MM.1S (cell line): ENCODE measurements around the gene AUTS2.

Source experiments
- DNase-seq: peaks from one replicate; pipeline ENCODE4 v3.0.0-alpha.2; 2015
- H2AFZ ChIP-seq: fragments of 300-600 bp; sonication (generic); 2 replicates; pipeline ENCODE4 v1.6.0; 2016; ENCODE audit warnings: antibody characterized with exemption, low read length
- H3F3A ChIP-seq: fragments of 300-600 bp; sonication (generic); 2 replicates; pipeline ENCODE4 v1.6.1; 2016; ENCODE audit warnings: mild to moderate bottlenecking, antibody characterized with exemption, low read length, moderate library complexity, mixed read lengths; ENCODE audit not compliant: insufficient read depth
- H3K27ac ChIP-seq: fragments of 300-600 bp; sonication (generic); 2 replicates; pipeline ENCODE4 v1.5.1; 2016; ENCODE audit warnings: mild to moderate bottlenecking, low read length
- H3K27me3 ChIP-seq: fragments of 300-600 bp; sonication (generic); replicated peaks from 2 replicates; pipeline ENCODE4 v1.6.0; 2016; ENCODE audit warnings: low read length; ENCODE audit not compliant: insufficient read depth
- H3K36me3 ChIP-seq: fragments of 300-600 bp; sonication (generic); replicated peaks from 2 replicates; pipeline ENCODE4 v1.6.1; 2016; ENCODE audit warnings: mild to moderate bottlenecking, low read length, mixed read lengths; ENCODE audit not compliant: insufficient read depth
- H3K4me1 ChIP-seq: fragments of 300-600 bp; sonication (generic); 2 replicates; pipeline ENCODE4 v1.6.1; 2016; ENCODE audit warnings: low read length, mixed read lengths
- H3K4me2 ChIP-seq: fragments of 300-600 bp; sonication (generic); 2 replicates; pipeline ENCODE4 v1.6.0; 2016; ENCODE audit warnings: low read depth, low read length
- H3K4me3 ChIP-seq: fragments of 300-600 bp; sonication (generic); 2 replicates; pipeline ENCODE4 v1.5.1; 2016; ENCODE audit warnings: low read length, mixed read lengths
- H3K79me2 ChIP-seq: fragments of 300-600 bp; sonication (generic); 2 replicates; pipeline ENCODE4 v1.6.1; 2016; ENCODE audit warnings: mixed run types, low read length, mixed read lengths
- H3K9ac ChIP-seq: fragments of 300-600 bp; sonication (generic); 2 replicates; pipeline ENCODE4 v1.6.1; 2016; ENCODE audit warnings: low read length, mixed read lengths
- H3K9me2 ChIP-seq: fragments of 300-600 bp; sonication (generic); replicated peaks from 2 replicates; pipeline ENCODE4 v1.6.1; 2016; ENCODE audit warnings: mild to moderate bottlenecking, low read length, mixed read lengths; ENCODE audit not compliant: insufficient read depth
- H3K9me3 ChIP-seq: fragments of 300-600 bp; sonication (generic); replicated peaks from 2 replicates; pipeline ENCODE4 v1.6.1; 2016; ENCODE audit warnings: mild to moderate bottlenecking, low read length, mixed read lengths; ENCODE audit not compliant: insufficient read depth
- H4K20me1 ChIP-seq: fragments of 300-600 bp; sonication (generic); 2 replicates; pipeline ENCODE4 v1.6.1; 2016; ENCODE audit warnings: mild to moderate bottlenecking, low read length, moderate library complexity, mixed read lengths; ENCODE audit not compliant: insufficient read depth
- CTCF ChIP-seq: fragments of 300-600 bp; sonication (generic); IDR thresholded peaks from 2 replicates; pipeline ENCODE4 v1.5.1; 2016; ENCODE audit warnings: antibody characterized with exemption, low read length, mixed read lengths
- EZH2 ChIP-seq: fragments of 300-600 bp; sonication (generic); optimal IDR thresholded peaks from 2 replicates; pipeline ENCODE3; 2017; ENCODE audit warnings: low read depth, mild to moderate bottlenecking, antibody characterized with exemption, low read length, mixed read lengths
- EZH2phosphoT487 ChIP-seq: fragments of 300-600 bp; sonication (generic); IDR thresholded peaks from 2 replicates; pipeline ENCODE4 v1.6.1; 2018; ENCODE audit warnings: antibody characterized with exemption, low read length

Gene AUTS2

GRCh38 chr7:69882269-69882668, 284.0 kb downstream of the AUTS2 start:
- H4K20me1 ChIP-seq, result no peaks in the 10 kb centered on the region
- H3K36me3 ChIP-seq, result no peaks in the 10 kb centered on the region
- H3K4me1 ChIP-seq, result no peaks in the 10 kb centered on the region
- no peak for DNase-seq
- no peaks in the 10 kb centered on the region for H3K27me3 ChIP-seq
- no peaks in the 10 kb centered on the region for H3K9me2 ChIP-seq
- no peak for TF ChIP-seq EZH2
- no peak for TF ChIP-seq EZH2phosphoT487
- TF ChIP-seq CTCF, result no peak
- H3K79me2 ChIP-seq, result no peaks in the 10 kb centered on the region
- no peak overlapping the region for H3K9ac ChIP-seq
- H3K4me3 ChIP-seq, result no peak overlapping the region
- H3K4me2 ChIP-seq, result no peak overlapping the region
- no peak overlapping the region for H3K27ac ChIP-seq
- H3K9me3 ChIP-seq, result no peaks in the 10 kb centered on the region
- no peak overlapping the region for H2AFZ ChIP-seq
- H3F3A ChIP-seq, result no peaks in the 10 kb centered on the region

DNA sequence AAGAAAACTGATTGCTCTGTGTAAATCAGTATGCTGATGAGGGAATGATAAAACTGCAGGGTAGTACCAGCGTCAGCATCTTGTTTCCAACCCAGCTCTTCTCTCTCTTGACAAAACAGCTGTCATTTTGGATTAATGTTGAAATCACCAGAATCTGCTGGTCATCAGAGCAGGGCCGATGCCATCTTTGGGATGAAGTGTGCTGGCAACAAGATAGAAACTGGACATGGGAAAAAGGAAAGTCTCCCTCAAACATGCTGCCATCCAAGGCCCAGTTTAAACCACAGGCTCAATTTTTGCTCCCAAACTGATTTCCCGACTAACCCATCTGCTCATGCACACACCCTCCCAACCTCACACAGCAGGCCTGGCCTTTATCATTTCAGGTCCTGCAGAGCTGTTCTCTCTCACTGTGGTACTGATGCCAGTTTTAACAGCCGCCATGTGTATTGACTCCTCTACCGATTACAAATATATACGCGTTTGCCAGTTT, 285.2 kb downstream of the AUTS2 start:
- no peaks in the 10 kb centered on the region for H3F3A ChIP-seq
- H4K20me1 ChIP-seq, result no peaks in the 10 kb centered on the region

DNA sequence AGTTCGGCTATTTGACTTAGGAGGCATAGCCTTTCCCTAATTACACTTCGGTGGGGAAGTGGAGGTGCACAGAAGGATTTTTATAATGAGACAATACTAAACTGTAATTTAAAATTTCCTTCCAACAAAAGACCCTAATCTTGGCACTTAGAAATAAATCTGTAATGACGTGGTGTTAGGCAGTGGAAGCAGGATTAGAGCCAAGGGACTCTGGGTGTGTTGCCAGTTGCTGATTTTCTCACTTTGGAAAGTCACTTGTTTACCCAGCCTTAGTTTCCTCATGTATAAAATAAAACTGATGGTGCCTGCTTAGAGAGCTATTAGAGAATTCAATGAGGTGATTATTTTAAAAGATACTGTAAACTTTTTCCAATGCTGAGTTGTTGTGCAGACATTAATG, 287.2 kb downstream of the AUTS2 start:
- Histone ChIP-seq H3K27me3 (no peaks in the 10 kb centered on the region), H3K9me2 (no peaks in the 10 kb centered on the region), H3K9me3 (no peaks in the 10 kb centered on the region), H3K27ac (no peak overlapping the region), H3F3A (no peaks in the 10 kb centered on the region), H3K4me1 (no peaks in the 10 kb centered on the region), H2AFZ (no peak overlapping the region), H3K4me3 (no peak overlapping the region), H4K20me1 (no peaks in the 10 kb centered on the region), H3K79me2 (no peaks in the 10 kb centered on the region), H3K36me3 (no peaks in the 10 kb centered on the region), H3K9ac (no peak overlapping the region), H3K4me2 (no peak overlapping the region)
- TF ChIP-seq EZH2, result no peak
- no peak for TF ChIP-seq EZH2phosphoT487
- no peak for TF ChIP-seq CTCF
- no peak for DNase-seq

More for the DNA sequence above, 285.2 kb downstream of the AUTS2 start:
- H3K9me2 ChIP-seq, result no peaks in the 10 kb centered on the region
- no peak overlapping the region for H3K9ac ChIP-seq
- H3K4me1 ChIP-seq, result no peaks in the 10 kb centered on the region
- H3K9me3 ChIP-seq, result no peaks in the 10 kb centered on the region
- no peak overlapping the region for H3K4me3 ChIP-seq
- no peaks in the 10 kb centered on the region for H3K79me2 ChIP-seq
- H3K27me3 ChIP-seq, result no peaks in the 10 kb centered on the region
- no peak overlapping the region for H3K27ac ChIP-seq
- H3K4me2 ChIP-seq, result no peak overlapping the region
- no peak for DNase-seq
- H3K36me3 ChIP-seq, result no peaks in the 10 kb centered on the region
- TF ChIP-seq CTCF (no peak), EZH2phosphoT487 (no peak), EZH2 (no peak)
- no peak overlapping the region for H2AFZ ChIP-seq
